HEK293 (cell line): Measurements from ENCODE around the gene NUP210.

Experiments used
- ATF2 ChIP-seq: fragments of 450-650 bp; formaldehyde crosslinking; IDR thresholded peaks from 2 replicates; pipeline ENCODE4 v1.5.1; 2016; ENCODE audit warnings: missing biosample characterization, missing genetic modification characterization, low read depth
- KLF9 ChIP-seq: fragments of 450-650 bp; formaldehyde crosslinking; IDR thresholded peaks from 2 replicates; pipeline ENCODE4 v1.5.1; 2016; ENCODE audit warnings: missing biosample characterization, missing genetic modification characterization, low read depth
- PBX3 ChIP-seq: sonication (generic); formaldehyde crosslinking; IDR thresholded peaks from 2 replicates; pipeline ENCODE4 v1.8.1; 2022; ENCODE audit warnings: mild to moderate bottlenecking, moderate library complexity, missing genetic modification reagents
- REST ChIP-seq: fragments of 450-650 bp; formaldehyde crosslinking; IDR thresholded peaks from 2 replicates; pipeline ENCODE4 v1.5.1; 2016; ENCODE audit warnings: missing biosample characterization, missing genetic modification characterization
- ZBTB8A ChIP-seq: fragments of 450-650 bp; formaldehyde crosslinking; IDR thresholded peaks from 2 replicates; pipeline ENCODE4 v1.5.1; 2016; ENCODE audit warnings: missing biosample characterization, missing genetic modification characterization
- ZNF202 ChIP-seq: fragments of 450-650 bp; formaldehyde crosslinking; IDR thresholded peaks from 2 replicates; pipeline ENCODE4 v1.5.1; 2016; ENCODE audit warnings: missing biosample characterization, missing genetic modification characterization, borderline replicate concordance
- ZNF274 ChIP-seq, 2 experiments: fragments of 200-500 bp in 1 of 2; fragments of 450-650 bp in 1 of 2; sonication (Bioruptor generic) in 1 of 2; formaldehyde crosslinking in 1 of 2; IDR thresholded peaks; 2 replicates each; pipeline versions ENCODE4 v1.5.1 to v1.6.1; 2014 to 2016; ENCODE audit warnings: borderline replicate concordance in 1 of 2, inconsistent platforms in 1 of 2, low read length in 1 of 2, missing biosample characterization in 1 of 2, missing genetic modification characterization in 1 of 2
- ZNF423 ChIP-seq: fragments of 450-650 bp; formaldehyde crosslinking; IDR thresholded peaks from 2 replicates; pipeline ENCODE4 v1.5.1; 2016; ENCODE audit warnings: missing biosample characterization, missing genetic modification characterization
- ZNF501 ChIP-seq: fragments of 450-650 bp; formaldehyde crosslinking; IDR thresholded peaks from 2 replicates; pipeline ENCODE4 v1.5.1; 2016; ENCODE audit warnings: missing biosample characterization, missing genetic modification characterization
- ZNF580 ChIP-seq: fragments of 450-650 bp; formaldehyde crosslinking; IDR thresholded peaks from 2 replicates; pipeline ENCODE4 v1.5.1; 2016; ENCODE audit warnings: missing biosample characterization, missing genetic modification characterization
- ZNF777 ChIP-seq: fragments of 450-650 bp; formaldehyde crosslinking; IDR thresholded peaks from 2 replicates; pipeline ENCODE4 v1.5.1; 2017; ENCODE audit warnings: missing biosample characterization, missing genetic modification characterization, borderline replicate concordance
- TF ChIP-seq, protein P1 (sequence below): fragments of 450-650 bp; formaldehyde crosslinking; IDR thresholded peaks from 2 replicates; pipeline ENCODE4 v1.5.1; 2016; ENCODE audit warnings: missing biosample characterization, missing genetic modification characterization
- TF ChIP-seq, protein P2 (sequence below): fragments of 450-650 bp; formaldehyde crosslinking; IDR thresholded peaks from 2 replicates; pipeline ENCODE4 v1.5.1; 2016; ENCODE audit warnings: missing biosample characterization, missing genetic modification characterization

DNA sequence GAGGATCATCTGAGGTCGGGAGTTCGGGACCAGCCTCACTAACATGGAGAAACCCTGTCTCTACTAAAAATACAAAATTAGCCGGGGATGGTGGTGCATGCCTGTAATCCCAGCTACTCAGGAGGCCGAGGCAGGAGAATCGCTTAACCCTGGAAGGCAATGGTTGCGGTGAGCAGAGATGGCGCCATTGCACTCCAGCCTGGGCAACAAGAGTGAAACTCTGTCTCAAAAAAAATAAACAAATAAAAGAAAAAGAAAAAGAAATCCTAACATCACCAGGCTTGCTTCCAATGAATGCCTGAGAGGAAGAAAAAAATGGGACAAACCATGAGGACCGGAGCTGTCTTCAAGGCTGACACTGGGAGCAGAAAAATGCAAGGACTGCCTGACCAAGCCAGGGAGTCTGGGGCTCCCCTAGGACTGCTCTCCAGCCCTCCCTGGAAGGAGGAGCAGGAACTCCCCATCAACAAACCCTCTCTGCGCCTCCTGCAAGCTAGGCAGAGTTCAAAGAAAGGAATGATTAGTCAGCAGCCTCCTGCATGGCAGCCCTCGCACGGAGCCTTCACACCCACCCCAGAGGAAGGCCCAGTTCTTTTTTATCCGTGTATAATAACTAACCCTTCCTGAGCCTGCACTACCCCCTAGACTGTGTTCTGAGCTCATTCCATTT is 55.4 kb downstream of the NUP210 start:
- TF ChIP-seq, protein P1, sequence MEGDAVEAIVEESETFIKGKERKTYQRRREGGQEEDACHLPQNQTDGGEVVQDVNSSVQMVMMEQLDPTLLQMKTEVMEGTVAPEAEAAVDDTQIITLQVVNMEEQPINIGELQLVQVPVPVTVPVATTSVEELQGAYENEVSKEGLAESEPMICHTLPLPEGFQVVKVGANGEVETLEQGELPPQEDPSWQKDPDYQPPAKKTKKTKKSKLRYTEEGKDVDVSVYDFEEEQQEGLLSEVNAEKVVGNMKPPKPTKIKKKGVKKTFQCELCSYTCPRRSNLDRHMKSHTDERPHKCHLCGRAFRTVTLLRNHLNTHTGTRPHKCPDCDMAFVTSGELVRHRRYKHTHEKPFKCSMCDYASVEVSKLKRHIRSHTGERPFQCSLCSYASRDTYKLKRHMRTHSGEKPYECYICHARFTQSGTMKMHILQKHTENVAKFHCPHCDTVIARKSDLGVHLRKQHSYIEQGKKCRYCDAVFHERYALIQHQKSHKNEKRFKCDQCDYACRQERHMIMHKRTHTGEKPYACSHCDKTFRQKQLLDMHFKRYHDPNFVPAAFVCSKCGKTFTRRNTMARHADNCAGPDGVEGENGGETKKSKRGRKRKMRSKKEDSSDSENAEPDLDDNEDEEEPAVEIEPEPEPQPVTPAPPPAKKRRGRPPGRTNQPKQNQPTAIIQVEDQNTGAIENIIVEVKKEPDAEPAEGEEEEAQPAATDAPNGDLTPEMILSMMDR, result no peak
- TF ChIP-seq ZNF580 (tag by site-specific recombination) (no peak), ZNF777 (tag by site-specific recombination) (no peak), ZBTB8A (tag by site-specific recombination) (no peak), ZNF423 (tag by site-specific recombination) (no peak), ATF2 (tag by site-specific recombination) (no peak), ZNF202 (tag by site-specific recombination) (no peak), ZNF501 (tag by site-specific recombination) (no peak), PBX3 (CRISPR knock-in tag) (no peak), REST (no peak), KLF9 (tag by site-specific recombination) (no peak), ZNF274 (IDR thresholded peaks at IDR 0.05; ENCODE audit: low read length) (no peak), ZNF274 (tag by site-specific recombination; IDR thresholded peaks at IDR 0.05; ENCODE audit: borderline replicate concordance) (no peak)
- TF ChIP-seq, protein P2, sequence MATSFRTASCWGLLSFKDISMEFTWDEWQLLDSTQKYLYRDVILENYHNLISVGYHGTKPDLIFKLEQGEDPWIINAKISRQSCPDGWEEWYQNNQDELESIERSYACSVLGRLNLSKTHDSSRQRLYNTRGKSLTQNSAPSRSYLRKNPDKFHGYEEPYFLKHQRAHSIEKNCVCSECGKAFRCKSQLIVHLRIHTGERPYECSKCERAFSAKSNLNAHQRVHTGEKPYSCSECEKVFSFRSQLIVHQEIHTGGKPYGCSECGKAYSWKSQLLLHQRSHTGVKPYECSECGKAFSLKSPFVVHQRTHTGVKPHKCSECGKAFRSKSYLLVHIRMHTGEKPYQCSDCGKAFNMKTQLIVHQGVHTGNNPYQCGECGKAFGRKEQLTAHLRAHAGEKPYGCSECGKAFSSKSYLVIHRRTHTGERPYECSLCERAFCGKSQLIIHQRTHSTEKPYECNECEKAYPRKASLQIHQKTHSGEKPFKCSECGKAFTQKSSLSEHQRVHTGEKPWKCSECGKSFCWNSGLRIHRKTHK, result no peak
